Breast epithelium (tissue), 4 donors: Measurements from ENCODE around the gene PRDM16. TPM values are rescaled to one million over a fixed set of nuclear protein-coding genes. Genes with fewer than 3 reads are reported as not detected.

Experiments
- DNase-seq, 2 donors: peaks; one replicate each; pipeline ENCODE4 v3.0.0-alpha.2; 2019; ENCODE audit warnings: low spot score in 2 of 2
- H3K27ac ChIP-seq, 2 donors: fragments of 200-600 bp; sonication (generic) in 1 of 2; one replicate each; pipeline ENCODE4 v1.5.1; 2016 to 2019; ENCODE audit warnings: mild to moderate bottlenecking in 1 of 2
- H3K27me3 ChIP-seq, 2 donors: fragments of 200-600 bp; sonication (generic) in 1 of 2; one replicate each; pipeline versions ENCODE4 v1.5.1 to v1.6.0; 2017 to 2019; ENCODE audit warnings: control low read depth in 1 of 2, mild to moderate bottlenecking in 1 of 2
- H3K36me3 ChIP-seq: fragments of 200-600 bp; one replicate; pipeline ENCODE4 v1.5.1; 2019
- H3K4me1 ChIP-seq, 2 donors: fragments of 200-600 bp; sonication (generic); one replicate each; pipeline ENCODE4 v1.5.1; 2016 to 2019; ENCODE audit warnings: control low read depth in 1 of 2
- H3K4me3 ChIP-seq, 3 donors: fragments of 200-600 bp; sonication (generic); 1 replicate in 2 of 3; 2 replicates in 1 of 3; pipeline ENCODE4 v1.5.1; 2016 to 2019; ENCODE audit warnings: mild to moderate bottlenecking in 3 of 3, moderate library complexity in 2 of 3
- H3K9me3 ChIP-seq, 2 donors: fragments of 200-600 bp; sonication (generic) in 1 of 2; one replicate each; pipeline ENCODE4 v1.5.1; 2016 to 2019; ENCODE audit warnings: control low read depth in 1 of 2
- CTCF ChIP-seq, 3 donors: fragments of 450-650 bp; IDR thresholded peaks; one replicate each; pipeline ENCODE4 v1.5.1; 2016 to 2017; ENCODE audit warnings: antibody characterized with exemption in 3 of 3, mild to moderate bottlenecking in 3 of 3, moderate library complexity in 3 of 3
- POLR2A ChIP-seq: fragments of 450-650 bp; IDR thresholded peaks from one replicate; pipeline ENCODE4 v1.6.1; 2016; ENCODE audit warnings: antibody characterized with exemption, mild to moderate bottlenecking, moderate library complexity
- POLR2AphosphoS5 ChIP-seq, 3 donors: sonication (generic); formaldehyde crosslinking; IDR thresholded peaks; one replicate each; pipeline ENCODE4 v1.6.1; 2017; ENCODE audit warnings: antibody characterized with exemption in 3 of 3
- intact Hi-C: fragments of 100-400 bp; cut with DNase I; formaldehyde crosslinking; loops from one replicate; pipeline ENCODE4 v1.15.1; 2023; ENCODE audit warnings: low total_unique reads
- total RNA-seq, 3 donors: library from RNA; depleted of rRNA; stranded (reverse); fragments of >200 nt; gene quantifications; one replicate each; pipeline ENCODE4 v1.1.0, GENCODE V29; 2016

PRDM16 gene
- total RNA-seq, 3 donors from 2014 or later = 0.48 to 3.8 (median 3.6) TPM

GRCh38 chr1:3428899-3429298, 359.9 kb downstream of the PRDM16 start:
- Histone ChIP-seq H3K36me3 (no peaks in the 10 kb centered on the region), H3K27ac (no peak overlapping the region), H3K9me3 (no peaks in the 10 kb centered on the region), H3K4me3 (no peak overlapping the region), H3K4me1 (no peaks in the 10 kb centered on the region), H3K27me3 (peaks cover 0 to 42% of the 10 kb centered on the region in 2 donors)
- DNase-seq = no peak
- TF ChIP-seq POLR2A (no peak), POLR2AphosphoS5 (IDR thresholded peaks at IDR 0.05) (no peak), CTCF (IDR thresholded peaks at IDR 0.05) (no peak)
- intact Hi-C loops = no loop called here

- H3K36me3 ChIP-seq = no peaks in the 10 kb centered on the region
- H3K4me1 ChIP-seq = no peaks in the 10 kb centered on the region
- TF ChIP-seq POLR2A (no peak), CTCF (IDR thresholded peaks at IDR 0.05) (no peak), POLR2AphosphoS5 (IDR thresholded peaks at IDR 0.05) (no peak)
- no peak overlapping the region for H3K27ac ChIP-seq
- DNase-seq = no peak
- H3K27me3 ChIP-seq = peaks cover 0 to 42% of the 10 kb centered on the region in 2 donors
- intact Hi-C loops = no loop called here
- no peak overlapping the region for H3K4me3 ChIP-seq
- no peaks in the 10 kb centered on the region for H3K9me3 ChIP-seq
These were observed 360.3 kb downstream of the PRDM16 start for GRCh38 chr1:3429320-3429719.

- H3K27ac ChIP-seq = no peak overlapping the region
- H3K27me3 ChIP-seq = peaks cover 0 to 42% of the 10 kb centered on the region in 2 donors
- no peaks in the 10 kb centered on the region for H3K36me3 ChIP-seq
- H3K4me3 ChIP-seq = no peak overlapping the region
- no peaks in the 10 kb centered on the region for H3K9me3 ChIP-seq
- DNase-seq = no peak
- intact Hi-C loops = no loop called here
- TF ChIP-seq CTCF (IDR thresholded peaks at IDR 0.05) (no peak), POLR2A (no peak), POLR2AphosphoS5 (IDR thresholded peaks at IDR 0.05) (no peak)
- no peaks in the 10 kb centered on the region for H3K4me1 ChIP-seq
These were observed 360.8 kb downstream of the PRDM16 start for GRCh38 chr1:3429766-3430165.

GRCh38 chr1:3430406-3430805, 361.4 kb downstream of the PRDM16 start:
- TF ChIP-seq POLR2A (no peak), POLR2AphosphoS5 (IDR thresholded peaks at IDR 0.05) (no peak), CTCF (IDR thresholded peaks at IDR 0.05) (no peak)
- H3K4me3 ChIP-seq = no peak overlapping the region
- peaks cover 0 to 40% of the 10 kb centered on the region in 2 donors for H3K27me3 ChIP-seq
- H3K36me3 ChIP-seq = no peaks in the 10 kb centered on the region
- DNase-seq = no peak
- H3K4me1 ChIP-seq = no peaks in the 10 kb centered on the region
- intact Hi-C loops = no loop called here
- H3K9me3 ChIP-seq = no peaks in the 10 kb centered on the region
- H3K27ac ChIP-seq = no peak overlapping the region

- H3K4me3 ChIP-seq = no peak overlapping the region
- intact Hi-C loops = no loop called here
- no peaks in the 10 kb centered on the region for H3K9me3 ChIP-seq
- H3K27ac ChIP-seq = no peak overlapping the region
- DNase-seq = no peak
- no peak for TF ChIP-seq CTCF (IDR thresholded peaks at IDR 0.05)
- no peak for TF ChIP-seq POLR2AphosphoS5 (IDR thresholded peaks at IDR 0.05)
- TF ChIP-seq POLR2A = no peak
- H3K36me3 ChIP-seq = no peaks in the 10 kb centered on the region
- no peaks in the 10 kb centered on the region for H3K4me1 ChIP-seq
- peaks cover 0 to 40% of the 10 kb centered on the region in 2 donors for H3K27me3 ChIP-seq
These were observed 361.8 kb downstream of the PRDM16 start for GRCh38 chr1:3430820-3431219.
